Measurements from ENCODE around the gene KDM5A. TPM values are rescaled to one million over a fixed set of nuclear protein-coding genes. Genes with fewer than 3 reads are reported as not detected.

The KDM5A gene
- total and polyA plus RNA-seq, 2 experiments from 2014 or later: 47.1 to 48.3 TPM

GRCh38 chr12:286531-287300, 102.4 kb downstream of the KDM5A start (continued):
- TF ChIP-seq NANOG (IDR thresholded peaks at IDR 0.05; ENCODE audit: borderline replicate concordance) (no peak), ZNF114 (CRISPR knock-in tag; IDR thresholded peaks at IDR 0.05) (no peak)

- H3F3A ChIP-seq (replicated peaks; ENCODE audit: low read depth): no peaks in the 10 kb centered on the region
- ATAC-seq (no peak), DNase-seq (ENCODE audit: low spot score) (no peak)
- no peaks in the 10 kb centered on the region for H3K9me3 Mint-ChIP-seq
- H3K4me3 Mint-ChIP-seq: no peak overlapping the region
- H4K20me1 ChIP-seq (replicated peaks; ENCODE audit: insufficient read depth): no peaks in the 10 kb centered on the region
- H3K27me3 ChIP-seq (ENCODE audit: insufficient read depth): no peaks in the 10 kb centered on the region
- H3K27ac Mint-ChIP-seq: no peak overlapping the region
- no peaks in the 10 kb centered on the region for H3K4me1 Mint-ChIP-seq
- no peak overlapping the region for H3K4me3 ChIP-seq
- no peak overlapping the region for H3K4me2 ChIP-seq
- TF ChIP-seq EZH2 (IDR thresholded peaks at IDR 0.05; ENCODE audit: low read depth, unreplicated experiment): no peak
- TF ChIP-seq POLR2AphosphoS5 (IDR thresholded peaks at IDR 0.05; ENCODE audit: low read depth): no peak
- no peak for TF ChIP-seq EZH2phosphoT487 (IDR thresholded peaks at IDR 0.05; ENCODE audit: unreplicated experiment)
- TF ChIP-seq STAT1 (IDR thresholded peaks at IDR 0.05; ENCODE audit: unreplicated experiment): no peak
- no peak for TF ChIP-seq ZNF462 (CRISPR knock-in tag; IDR thresholded peaks at IDR 0.05)
- TF ChIP-seq ZNF331 (CRISPR knock-in tag; IDR thresholded peaks at IDR 0.05; ENCODE audit: low read depth): no peak
- TF ChIP-seq NANOG (IDR thresholded peaks at IDR 0.05; ENCODE audit: borderline replicate concordance): no peak
- TF ChIP-seq JUNB (IDR thresholded peaks at IDR 0.05; ENCODE audit: unreplicated experiment): no peak
- no peak for TF ChIP-seq CREB1 (CRISPR knock-in tag; IDR thresholded peaks at IDR 0.05; ENCODE audit: low read depth)
- TF ChIP-seq ETS1 (IDR thresholded peaks at IDR 0.05): no peak
- H3K4me1 ChIP-seq (ENCODE audit: insufficient read depth): no peaks in the 10 kb centered on the region
- no peak overlapping the region for H3K27ac ChIP-seq (ENCODE audit: low read depth)
- H2AFZ ChIP-seq: no peak overlapping the region
- H3K36me3 ChIP-seq (ENCODE audit: insufficient read depth): no peaks in the 10 kb centered on the region
- no peaks in the 10 kb centered on the region for H3K27me3 Mint-ChIP-seq (ENCODE audit: insufficient read depth, low read depth, poor library complexity)
- no peaks in the 10 kb centered on the region for H3K79me2 ChIP-seq (replicated peaks; ENCODE audit: insufficient read depth)
- H3K9me2 ChIP-seq (ENCODE audit: insufficient read depth): peaks cover 8% of the 10 kb centered on the region; the same call in 1 of the 2 replicates
- H3K36me3 Mint-ChIP-seq (ENCODE audit: low read depth): no peaks in the 10 kb centered on the region
Observed at GRCh38 chr12:278046-278445, 111.1 kb downstream of the KDM5A start.
